Body of pancreas (tissue), 4 donors: ENCODE measurements around the gene IGSF8.

Experiments used
- CTCF ChIP-seq, 7 experiments: fragments of 450-650 bp in 4 of 7; fragments of 200-600 bp in 3 of 7; sonication (generic) in 3 of 7; IDR thresholded peaks; one replicate each; pipeline ENCODE4 v1.5.1; 2016 to 2019; ENCODE audit warnings: antibody characterized with exemption in 7 of 7
- POLR2A ChIP-seq, 3 donors: fragments of 450-650 bp; IDR thresholded peaks; one replicate each; pipeline ENCODE4 v1.6.1; 2016; ENCODE audit warnings: antibody characterized with exemption in 3 of 3, mild to moderate bottlenecking in 2 of 3

- TF ChIP-seq CTCF (IDR thresholded peaks at IDR 0.05) (no peak), POLR2A (IDR thresholded peaks at IDR 0.05) (no peak)
Observed at GRCh38 chr1:160109686-160110085, 11.3 kb upstream of the IGSF8 start.
